HG03521 (cell line): ENCODE results near the gene ARHGAP45.
"Not testable (repeated sequence)": the region's sequence is repeated elsewhere in the genome, so short reads cannot be mapped to it uniquely, and the experiment has no call there.

Source experiments
- ATAC-seq: cut with Tn5 transposase; IDR thresholded peaks from one replicate; pipeline ENCODE4 v1.9.1; 2021; ENCODE audit warnings: mild to moderate bottlenecking, moderate library complexity; ENCODE audit not compliant: unreplicated experiment

The ARHGAP45 gene

DNA sequence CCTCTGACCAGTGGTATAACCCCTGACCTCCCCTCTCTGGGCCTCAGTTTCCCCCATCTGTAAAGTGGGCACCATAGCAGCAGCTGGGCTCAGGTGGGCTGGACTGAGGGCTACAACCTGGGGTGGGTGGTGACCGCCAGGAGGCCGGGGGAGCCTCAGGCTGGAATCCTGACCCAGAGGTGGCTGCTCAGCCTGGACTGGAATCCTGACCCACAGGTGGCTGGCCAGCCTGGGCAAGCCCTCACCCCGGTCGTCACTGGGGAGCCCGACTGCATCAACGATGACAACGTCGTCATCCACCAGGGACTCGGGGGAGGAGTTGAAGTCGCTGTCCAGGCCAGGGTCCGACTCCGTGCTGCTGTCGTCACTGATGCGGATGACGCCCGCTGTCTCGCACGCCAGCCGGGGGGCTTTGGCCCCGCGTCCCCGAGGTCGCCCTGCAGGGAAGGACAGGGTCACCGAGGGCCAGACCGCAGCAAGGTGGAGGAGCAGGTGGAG is 47.1 kb downstream of the ARHGAP45 start:
- no peak for ATAC-seq

DNA sequence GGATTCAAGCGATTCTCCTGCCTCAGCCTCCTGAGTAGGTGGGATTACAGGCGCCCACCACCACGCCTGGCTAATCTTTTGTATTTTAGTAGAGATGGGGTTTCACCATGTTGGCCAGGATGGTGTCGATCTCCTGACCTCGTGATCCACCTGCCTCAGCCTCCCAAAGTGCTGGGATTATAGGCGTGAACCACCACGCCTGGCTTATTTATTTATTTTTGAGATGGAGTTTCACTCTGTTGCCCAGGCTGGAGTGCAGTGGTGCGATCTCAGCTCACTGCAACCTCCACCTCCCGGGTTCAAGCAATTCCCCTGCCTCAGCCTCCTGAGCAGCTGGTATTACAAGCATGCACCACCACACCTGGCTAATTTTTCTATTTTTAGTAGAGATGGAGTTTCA is 47.8 kb downstream of the ARHGAP45 start:
- not testable (repeated sequence) for ATAC-seq

DNA sequence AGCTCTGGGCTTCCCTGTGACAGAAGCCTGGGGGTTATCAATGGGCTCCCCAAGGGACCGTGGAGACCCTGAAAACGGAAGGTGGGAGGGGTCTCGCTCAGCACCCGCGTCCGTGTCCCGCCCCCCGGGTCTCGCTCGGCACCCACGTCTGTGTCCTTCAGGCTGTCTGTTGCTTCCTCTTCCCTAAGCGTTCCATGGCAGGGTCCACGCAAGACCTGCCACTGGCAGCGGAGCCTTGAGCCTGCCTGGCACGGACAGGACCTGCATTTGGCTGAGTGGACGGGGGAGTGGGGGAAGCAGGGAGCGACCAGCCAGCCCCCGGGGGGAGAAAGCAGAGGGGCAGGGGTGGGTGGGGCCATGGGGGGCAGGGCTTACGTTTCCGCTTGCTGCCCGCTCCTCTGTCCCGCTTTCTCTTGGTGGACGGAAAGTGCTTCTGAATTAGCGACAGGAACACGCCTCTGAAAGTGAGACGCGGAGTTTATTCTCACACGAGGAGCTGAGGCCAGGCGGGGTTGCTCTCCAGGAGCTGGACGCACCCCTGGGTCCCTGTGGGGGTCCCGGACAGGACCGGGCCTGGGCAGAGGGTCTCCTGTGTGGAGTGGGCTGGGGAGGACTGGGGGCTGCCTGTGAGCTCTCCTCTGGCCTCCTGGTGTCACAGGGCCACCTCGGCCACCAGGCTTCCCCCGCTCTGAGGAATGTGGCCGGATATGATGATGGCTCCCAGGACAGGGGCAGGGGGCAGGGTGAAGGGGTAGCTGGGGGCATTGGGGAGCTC is 48.9 kb downstream of the ARHGAP45 start:
- no peak for ATAC-seq

DNA sequence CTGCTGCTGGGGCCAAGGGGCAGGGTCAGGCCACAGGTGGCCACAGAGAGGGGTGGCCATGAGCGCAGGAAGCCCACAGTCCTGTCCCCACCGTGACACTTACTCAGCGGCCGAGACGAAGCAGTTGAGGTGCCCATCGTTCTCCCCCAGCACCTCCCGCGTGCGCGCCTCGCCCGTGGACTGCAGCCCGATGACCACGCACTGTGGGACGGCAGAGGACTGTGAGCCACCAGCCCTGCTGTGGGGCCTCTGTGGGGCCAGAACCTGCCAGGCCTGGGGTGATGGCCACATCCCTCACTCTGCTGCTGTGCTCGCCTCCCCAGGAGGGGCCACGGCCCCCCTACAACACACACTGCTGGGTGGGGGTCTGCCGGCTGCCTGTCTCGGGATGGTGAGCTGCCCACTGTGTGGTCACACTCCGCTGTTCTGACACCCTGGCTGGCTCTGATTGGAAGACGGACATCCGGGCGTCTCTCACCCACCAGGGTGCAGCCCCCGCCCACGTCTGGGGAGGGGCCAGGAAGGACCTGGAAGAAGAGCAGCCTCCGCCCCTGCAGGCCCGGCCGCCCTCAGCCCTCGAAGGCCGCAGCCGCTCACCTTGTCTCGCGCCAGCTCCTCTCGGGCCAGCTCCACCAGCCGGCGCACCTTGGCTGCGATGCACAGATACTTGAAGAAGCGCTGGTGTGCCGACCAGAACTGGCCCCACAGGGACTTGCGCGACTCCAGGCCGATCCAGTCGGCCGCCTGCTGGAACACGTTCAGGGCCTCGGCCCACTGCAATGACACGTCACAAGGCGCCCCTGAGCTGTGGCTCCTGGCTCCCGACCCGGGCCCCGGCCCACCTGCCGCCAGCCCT is 50.0 kb downstream of the ARHGAP45 start:
- ATAC-seq, result no peak

DNA sequence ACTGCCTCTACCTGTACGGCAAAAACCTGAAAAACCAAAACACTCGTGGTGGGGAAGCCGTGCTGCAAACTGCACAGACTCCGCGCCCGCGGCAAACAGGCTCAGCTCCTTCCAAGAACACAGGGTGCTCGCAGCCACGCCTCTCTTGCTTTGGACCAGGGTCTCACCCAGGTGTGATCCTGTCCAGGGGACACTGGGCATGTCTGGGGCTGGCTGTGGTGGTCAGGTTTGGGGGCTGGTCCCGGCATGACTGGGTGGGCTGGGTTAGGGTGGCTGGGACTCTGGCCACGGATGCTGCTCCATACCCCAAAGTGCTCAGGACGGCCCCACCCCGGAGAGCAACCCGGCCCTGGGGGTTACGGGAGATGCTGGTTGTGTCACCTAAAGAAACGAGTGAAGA is 50.7 kb downstream of the ARHGAP45 start:
- no peak for ATAC-seq

DNA sequence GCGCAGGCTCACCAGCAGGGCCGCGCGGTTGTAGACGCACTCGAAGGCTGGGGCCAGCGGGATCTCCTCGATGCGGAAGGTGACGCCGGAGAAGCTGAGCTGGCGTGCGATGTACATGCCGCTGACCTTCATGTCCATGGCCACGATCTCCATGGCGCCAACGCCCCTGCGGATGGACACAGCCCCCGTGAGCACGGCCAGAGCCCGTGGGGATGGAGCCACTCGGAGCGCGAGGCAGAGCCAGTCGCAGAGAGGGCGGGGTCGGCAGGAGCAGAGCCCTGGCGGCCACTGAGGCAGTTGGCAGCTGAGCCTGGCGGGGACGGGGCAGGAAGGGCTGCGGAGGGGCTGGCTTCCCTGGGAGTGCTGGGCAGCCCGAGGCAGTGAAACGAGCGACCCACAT is 52.0 kb downstream of the ARHGAP45 start:
- no peak for ATAC-seq

DNA sequence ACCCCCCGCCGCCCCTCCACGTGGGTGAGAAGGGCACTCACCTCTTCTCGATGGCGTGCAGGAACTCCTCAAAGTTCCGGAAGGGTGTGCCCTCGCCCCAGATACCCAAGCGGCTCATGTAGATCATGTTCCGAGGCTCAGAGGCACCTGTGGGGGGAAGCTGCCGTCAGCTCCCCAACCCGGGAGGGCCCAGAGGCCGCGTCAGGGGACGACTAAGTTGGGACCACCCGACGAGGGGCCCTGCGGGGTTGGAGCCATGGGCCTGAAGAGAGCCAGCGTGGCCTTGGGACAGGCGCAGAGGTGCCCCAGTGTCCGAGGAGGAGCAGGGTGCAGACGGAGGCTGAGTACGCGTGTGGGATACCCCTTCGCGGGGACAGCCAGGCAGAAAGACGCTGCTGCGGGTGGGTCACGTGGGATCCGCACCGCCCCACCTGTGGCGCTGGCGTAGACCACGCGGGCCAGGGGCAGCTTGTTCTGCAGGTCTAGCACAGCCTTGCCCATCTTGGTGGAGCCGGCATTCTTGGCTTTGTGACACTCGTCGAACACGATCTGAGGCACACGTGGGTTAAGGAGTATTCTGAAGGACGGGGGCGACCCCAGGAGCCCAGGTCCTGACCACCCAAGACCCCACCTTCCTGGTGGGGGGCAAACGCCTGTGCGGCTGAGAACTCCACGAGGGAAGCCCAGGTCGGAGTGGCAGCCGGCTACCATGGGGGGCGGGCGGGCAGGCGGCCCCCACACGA is 52.7 kb downstream of the ARHGAP45 start:
- ATAC-seq, result no peak

DNA sequence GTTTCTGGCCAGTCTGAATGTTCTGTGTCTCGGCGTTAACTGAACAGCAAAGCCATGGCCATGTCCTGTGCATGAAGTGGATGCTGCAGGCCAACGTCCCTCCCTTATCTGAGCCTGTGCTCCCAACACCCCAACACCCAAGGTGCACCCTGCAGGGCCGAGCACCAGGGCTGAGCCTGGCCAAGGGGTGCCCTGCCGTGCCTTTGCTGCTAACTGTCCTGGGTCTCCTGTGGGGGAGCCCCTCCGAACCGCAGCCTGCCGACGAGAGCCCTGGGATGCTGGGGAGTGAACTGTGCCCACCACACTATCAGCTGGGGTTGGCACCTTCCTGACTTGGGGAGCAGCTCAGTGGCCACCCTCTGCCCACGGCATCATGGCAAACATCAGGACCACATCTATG is 54.4 kb downstream of the ARHGAP45 start:
- no peak for ATAC-seq

DNA sequence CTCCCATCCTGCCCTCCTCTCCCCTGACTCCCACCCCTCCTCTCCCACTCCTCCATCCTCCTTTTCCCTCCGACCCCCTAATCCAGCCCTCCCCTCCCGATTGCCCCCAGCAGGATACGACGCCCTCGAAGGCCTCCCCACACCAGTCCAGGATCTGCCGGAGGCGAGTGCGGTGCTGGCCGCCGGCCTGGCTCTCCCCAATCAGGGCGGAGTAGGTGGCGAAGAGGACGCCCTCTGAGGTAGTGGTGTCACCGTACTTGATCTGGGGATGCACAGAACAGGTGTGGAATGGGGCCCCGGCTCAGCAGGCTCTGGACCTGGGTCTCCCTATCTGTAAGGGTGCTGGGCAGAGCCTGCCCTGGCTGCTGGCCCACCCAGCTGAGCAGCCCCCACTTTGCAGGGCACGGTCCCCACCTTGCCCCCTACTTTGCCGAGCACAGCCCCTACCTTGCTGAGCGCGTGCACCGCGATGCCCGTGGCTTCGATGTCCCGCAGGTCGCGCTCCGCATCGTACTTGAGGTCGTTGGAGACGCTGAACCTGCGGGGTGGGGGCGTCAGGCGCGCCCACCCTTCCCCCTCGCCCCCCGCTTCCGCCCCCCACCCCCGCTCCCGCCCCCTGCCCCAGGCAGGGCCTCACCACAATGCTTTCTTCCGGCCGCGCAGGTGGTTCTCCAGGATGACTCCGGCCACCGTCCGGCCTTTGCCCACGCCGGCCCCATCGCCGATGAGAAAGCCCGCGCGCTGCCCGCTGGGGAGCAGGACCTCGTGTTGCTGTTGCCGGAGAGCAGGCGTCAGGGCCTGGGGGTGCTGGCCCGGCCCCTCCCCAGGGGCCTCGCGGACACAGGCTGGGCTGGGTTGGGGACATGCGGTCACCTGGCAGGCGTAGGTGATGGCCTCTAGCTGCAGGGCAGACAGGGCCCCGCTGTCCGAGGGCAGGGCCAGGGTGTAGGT is 55.3 kb downstream of the ARHGAP45 start:
- no peak for ATAC-seq

DNA sequence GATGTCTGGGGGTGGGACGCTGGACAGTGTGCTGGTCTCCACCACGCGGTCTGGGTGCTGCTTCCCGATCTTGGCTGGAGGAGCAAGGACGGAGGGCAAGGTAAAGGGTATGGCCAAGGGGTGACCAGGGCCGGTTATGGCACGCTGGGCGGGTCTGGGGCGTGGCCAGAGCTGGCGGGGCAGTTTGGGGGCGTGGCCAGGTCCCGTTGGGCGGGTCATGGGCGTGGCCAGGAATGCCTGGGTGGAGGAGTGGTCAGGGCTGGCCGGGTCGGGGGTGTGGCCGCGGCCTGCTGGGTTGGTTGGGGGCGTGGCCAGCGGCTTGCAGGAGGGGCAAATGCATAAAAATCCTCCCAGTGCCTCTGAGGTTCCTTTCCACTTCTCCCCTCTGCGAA is 56.0 kb downstream of the ARHGAP45 start:
- no peak for ATAC-seq

DNA sequence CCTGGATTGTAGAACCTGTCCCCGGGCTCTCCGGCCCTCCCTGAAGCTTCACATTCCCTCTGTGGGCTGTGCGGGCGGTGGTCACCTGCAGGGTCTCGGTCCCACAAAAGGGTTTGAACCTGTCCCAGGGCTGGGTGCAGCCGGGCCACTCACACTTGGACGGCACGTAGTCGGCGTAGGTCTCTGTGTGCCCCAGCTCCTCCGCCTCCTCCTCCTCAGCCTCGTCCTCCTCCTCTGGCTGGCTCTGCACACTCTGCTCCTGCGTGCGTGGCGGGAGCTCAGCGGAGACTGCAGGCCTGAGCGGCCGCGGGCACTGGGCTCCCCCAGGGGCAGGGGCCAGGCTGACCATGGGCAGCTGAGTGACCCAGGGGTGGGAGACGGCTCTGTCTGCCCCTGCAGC is 56.4 kb downstream of the ARHGAP45 start:
- no peak for ATAC-seq

DNA sequence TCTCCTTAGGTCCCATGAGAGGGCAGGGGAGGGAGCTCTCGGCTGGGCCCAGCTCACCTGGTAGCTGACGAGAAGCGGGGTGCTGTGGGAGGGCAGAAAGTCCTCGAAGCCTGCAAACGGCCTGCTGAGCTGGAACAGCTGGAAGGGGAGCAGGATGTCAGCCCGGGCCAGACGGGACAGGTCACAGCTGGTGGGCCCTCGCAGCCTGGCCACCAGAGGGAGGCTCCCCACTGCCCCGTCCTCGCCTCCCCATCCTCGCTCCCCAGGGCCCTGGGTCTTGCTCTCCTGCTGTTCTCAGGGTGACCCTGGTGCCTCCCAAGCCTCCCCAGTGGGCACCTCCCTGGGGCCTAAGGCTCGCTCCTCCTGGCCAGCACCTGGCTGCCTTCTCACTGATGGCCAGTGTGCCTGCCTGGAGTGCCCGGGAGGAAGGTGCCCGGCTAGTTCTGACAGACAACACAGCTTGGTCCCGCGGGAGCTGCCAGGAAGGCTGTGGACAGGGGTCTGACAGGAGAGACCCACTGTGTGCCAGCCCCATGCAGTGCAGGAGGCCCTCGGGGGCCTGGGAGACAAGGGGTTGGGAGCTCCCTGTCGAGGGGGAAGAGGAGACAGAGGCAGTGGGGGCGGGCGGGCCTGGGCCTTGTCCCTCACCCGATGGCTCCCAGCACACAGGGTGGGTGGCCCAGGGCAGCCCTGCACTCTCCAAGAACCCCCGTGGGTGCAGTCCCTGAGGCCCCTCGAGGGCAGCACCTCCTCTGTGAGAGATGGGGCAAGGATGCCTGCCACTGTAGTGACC is 57.1 kb downstream of the ARHGAP45 start:
- ATAC-seq, result no peak

DNA sequence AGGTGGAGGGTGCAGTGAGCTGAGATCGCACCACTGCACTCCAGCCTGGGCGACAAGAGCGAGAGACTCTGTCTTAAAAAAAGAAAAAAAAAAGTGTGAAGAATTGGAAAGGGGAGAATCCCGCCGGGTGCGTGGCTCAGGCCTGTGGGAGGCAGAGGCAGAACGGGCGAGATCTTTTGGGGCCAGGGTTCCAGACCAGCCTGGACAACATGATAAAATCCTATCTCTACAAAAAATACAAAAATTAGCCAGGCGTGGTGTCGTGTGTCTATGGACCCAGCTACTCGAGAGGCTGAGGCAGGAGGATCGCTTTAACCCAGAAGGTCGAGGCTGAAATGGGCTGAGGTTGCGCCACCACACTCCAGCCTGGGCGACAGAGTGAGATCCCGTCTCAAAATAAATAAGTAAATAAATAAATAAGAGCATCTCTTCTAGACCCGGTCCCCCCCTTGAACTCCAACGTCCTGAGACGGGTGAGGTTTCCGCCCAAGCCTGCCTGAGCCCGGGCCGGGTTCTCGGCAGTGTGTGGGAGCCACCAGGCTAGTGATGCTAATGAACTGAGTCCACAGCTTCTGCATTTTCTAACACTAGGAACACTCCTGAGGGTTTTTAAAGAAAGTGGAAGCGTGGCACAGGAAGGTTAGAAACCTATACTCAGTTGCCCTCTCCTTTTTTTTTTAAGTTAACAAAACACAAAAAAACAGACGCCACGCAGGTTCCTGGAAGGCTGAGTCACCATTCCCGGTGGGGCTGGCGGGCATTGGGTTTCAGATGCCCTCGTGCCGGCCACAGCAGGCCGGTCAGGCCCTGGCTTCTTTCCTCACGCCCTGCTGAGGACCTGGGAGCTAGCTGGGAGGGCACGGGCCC is 58.9 kb downstream of the ARHGAP45 start:
- ATAC-seq, result no peak

DNA sequence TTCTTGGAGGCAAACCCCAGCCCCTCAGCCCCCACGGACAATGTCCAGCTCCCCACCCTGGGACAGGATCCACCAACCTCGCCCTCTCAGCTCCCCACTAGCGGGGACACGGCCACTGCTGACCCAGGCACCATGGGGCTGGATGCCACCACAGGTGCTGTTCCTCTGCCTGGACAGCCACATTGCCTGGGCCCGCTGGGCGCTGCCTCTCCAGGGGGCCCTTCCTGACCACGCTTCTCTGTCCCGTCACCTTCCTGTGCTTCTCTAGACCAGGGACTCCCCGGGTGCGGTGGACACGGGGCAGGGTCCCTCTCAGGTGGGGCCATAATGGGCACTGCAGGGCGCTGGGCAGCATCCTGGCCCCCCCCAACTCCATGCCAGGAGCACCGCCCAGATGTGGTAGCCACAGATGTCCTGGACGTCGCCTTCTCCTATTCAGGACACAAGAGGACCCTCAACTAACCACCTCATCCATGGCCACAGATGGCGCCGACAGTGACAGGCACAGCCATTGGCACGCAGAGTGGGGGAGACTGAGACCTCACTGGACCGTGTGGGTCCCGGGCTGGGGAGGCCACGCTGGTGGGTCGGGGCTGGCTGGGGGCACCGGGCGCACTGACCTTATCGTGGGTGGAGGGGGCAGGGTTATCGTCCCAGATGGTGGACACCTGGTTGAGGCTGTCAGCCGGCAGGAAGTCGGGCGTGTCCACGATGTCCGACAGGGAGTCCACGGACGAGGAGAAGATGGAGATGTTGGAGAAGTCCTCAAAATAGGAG is 60.2 kb downstream of the ARHGAP45 start:
- no peak for ATAC-seq

DNA sequence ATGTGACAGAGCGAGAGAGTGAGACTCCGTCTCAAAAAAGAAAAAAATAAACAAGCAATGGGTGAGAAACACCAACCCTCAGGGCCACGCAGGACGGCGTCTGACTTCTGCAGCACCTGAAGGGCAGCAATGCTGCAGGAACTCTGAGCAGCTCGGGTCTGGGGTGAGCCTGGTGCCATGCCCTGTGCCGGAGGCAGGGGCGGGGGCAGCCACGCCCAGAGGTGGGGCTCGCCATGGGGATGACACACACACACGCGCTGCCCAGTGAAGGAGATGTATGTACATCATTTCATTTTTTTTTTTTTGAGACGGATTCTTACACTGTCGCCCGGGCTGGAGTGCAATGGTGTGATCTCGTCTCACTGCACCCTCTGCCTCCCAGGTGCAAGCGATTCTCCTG is 61.1 kb downstream of the ARHGAP45 start:
- ATAC-seq, result no peak

DNA sequence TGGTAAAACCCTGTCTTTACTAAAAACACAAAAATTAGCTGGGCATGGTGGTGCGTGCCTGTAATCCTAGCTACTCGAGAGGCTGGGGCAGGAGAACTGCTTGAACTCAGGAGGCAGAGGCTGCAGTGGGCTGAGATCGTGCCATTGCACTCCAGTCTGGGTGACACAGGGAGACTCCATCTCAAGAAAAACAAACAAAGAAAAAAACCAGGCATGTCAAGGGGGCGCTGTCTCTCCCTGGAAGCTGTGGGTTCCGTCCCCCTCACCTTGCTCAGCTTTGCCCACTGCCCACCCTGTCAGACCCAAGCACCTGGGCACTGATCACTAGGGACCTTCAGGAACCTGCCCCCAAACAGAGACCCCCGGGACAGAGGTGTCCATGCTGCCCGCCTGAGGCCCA is 62.1 kb downstream of the ARHGAP45 start:
- ATAC-seq, result not testable (repeated sequence)

DNA sequence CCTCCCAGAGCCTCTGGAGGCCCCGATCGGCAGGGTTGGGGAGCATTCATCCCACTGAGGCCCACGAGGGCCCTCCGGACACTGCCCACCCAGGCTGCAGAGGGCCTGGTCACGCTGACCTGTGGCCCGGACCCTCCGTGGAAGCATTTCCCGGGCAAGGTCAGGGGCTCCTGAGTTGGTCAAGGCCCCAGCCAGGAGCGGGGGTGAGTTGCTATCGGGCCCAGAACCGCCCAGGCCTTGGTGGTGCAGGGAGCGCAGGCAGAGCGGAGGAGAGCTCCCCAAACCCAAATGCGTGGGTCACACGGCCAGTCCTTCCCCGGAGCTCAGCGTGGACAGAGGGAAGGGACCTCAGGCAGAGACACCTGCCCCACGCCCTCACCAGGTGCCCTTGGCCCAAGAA is 62.6 kb downstream of the ARHGAP45 start:
- no peak for ATAC-seq
